HepG2 (cell line): ENCODE measurements around the gene SOCS1. TPM values are rescaled to one million over a fixed set of nuclear protein-coding genes. Genes with fewer than 3 reads are reported as not detected.

Experiments used
- ATAC-seq: fragments of 200-7000 bp; cut with Tn5 transposase; 3 replicates; pipeline ENCODE4 v1.9.1; 2020; ENCODE audit warnings: mild to moderate bottlenecking, moderate library complexity
- BruUV-seq: library from RNA; stranded (reverse); fragments of 400-500 nt; replicated peaks from 2 replicates; lab custom pipeline; 2021; lab: Mats Ljungman, UMichigan
- CTCF ChIA-PET: fragments of 300-600 bp; formaldehyde crosslinking; extraction: SDS; loops from one replicate; lab custom pipeline; 2021; ENCODE audit warnings: low total read pairs, inconsistent platforms, low intra/inter-chr PET ratio; lab: Yijun Ruan, JAX
- POLR2A ChIA-PET: fragments of 350-600 bp; sonication (Branson Sonifier 250); formaldehyde crosslinking; loops from one replicate; lab custom pipeline; 2020; ENCODE audit warnings: antibody characterized with exemption, inconsistent platforms; lab: Yijun Ruan, JAX
- DNase-seq: peaks from one replicate; pipeline ENCODE4 v3.0.0-alpha.2; 2015; ENCODE audit warnings: low spot score
- FAIRE-seq: peaks from 3 replicates; lab custom pipeline; 2011; peaks lifted over from hg19 to GRCh38; lab: Jason Lieb, UNC
- H2AFZ ChIP-seq: one replicate; pipeline ENCODE4 v1.6.1; 2011; ENCODE audit warnings: low read length, inconsistent platforms
- H3K27ac ChIP-seq: fragments of 300-600 bp; 3 replicates; pipeline ENCODE4 v1.8.0; 2011; ENCODE audit warnings: mixed run types, mild to moderate bottlenecking, mixed read lengths, low read length, inconsistent platforms; ENCODE audit not compliant: insufficient read depth; ENCODE audit errors: extremely low read length
- H3K27me3 ChIP-seq, 2 experiments: fragments of 200-600 bp in 1 of 2; 2 replicates in 1 of 2; 3 replicates in 1 of 2; pipeline versions ENCODE4 v1.6.0 to v1.8.0; 2011; ENCODE audit warnings: low read length in 2 of 2, mild to moderate bottlenecking in 2 of 2, moderate library complexity in 2 of 2, inconsistent platforms in 1 of 2; ENCODE audit not compliant: insufficient read depth in 2 of 2, control insufficient read depth in 1 of 2
- H3K36me3 ChIP-seq, 2 experiments: fragments of 200-600 bp in 1 of 2; replicated peaks in 1 of 2; 2 replicates in 1 of 2; 3 replicates in 1 of 2; pipeline versions ENCODE4 v1.5.1 to v1.8.0; 2011; ENCODE audit warnings: low read length in 2 of 2, inconsistent platforms in 1 of 2; ENCODE audit not compliant: insufficient read depth in 2 of 2, control insufficient read depth in 1 of 2
- H3K4me1 ChIP-seq: 2 replicates; pipeline ENCODE4 v1.5.1; 2012; ENCODE audit warnings: low read length, inconsistent platforms; ENCODE audit not compliant: insufficient read depth
- H3K4me2 ChIP-seq: 2 replicates; pipeline ENCODE4 v1.6.0; 2011; ENCODE audit warnings: low read depth, low read length, inconsistent platforms
- H3K4me3 ChIP-seq, 3 experiments: fragments of 200-600 bp in 1 of 3; sonication (generic), shearing (Covaris generic) in 1 of 3; replicated peaks in 1 of 3; 2 replicates each; pipeline ENCODE4 v1.5.1; 2011 to 2016; ENCODE audit warnings: low read length in 3 of 3, inconsistent platforms in 2 of 3, low read depth in 2 of 3, mild to moderate bottlenecking in 2 of 3, control low read depth in 1 of 3, mixed read lengths in 1 of 3; ENCODE audit not compliant: insufficient read depth in 1 of 3
- H3K79me2 ChIP-seq: one replicate; pipeline ENCODE4 v1.6.1; 2011; ENCODE audit warnings: low read length, inconsistent platforms; ENCODE audit not compliant: insufficient read depth
- H3K9ac ChIP-seq: 2 replicates; pipeline ENCODE4 v1.6.0; 2011; ENCODE audit warnings: mild to moderate bottlenecking, low read depth, low read length, inconsistent platforms; ENCODE audit not compliant: insufficient read depth
- H3K9me3 ChIP-seq: 2 replicates; pipeline ENCODE4 v1.5.1; 2012; ENCODE audit warnings: mild to moderate bottlenecking, low read length
- H4K20me1 ChIP-seq: 2 replicates; pipeline ENCODE4 v1.6.0; 2011; ENCODE audit warnings: inconsistent platforms, mild to moderate bottlenecking, low read length, moderate library complexity; ENCODE audit not compliant: insufficient read depth
- HOXA7 ChIP-seq: sonication (generic); formaldehyde crosslinking; IDR thresholded peaks from 2 replicates; pipeline ENCODE4 v1.8.1; 2022; ENCODE audit warnings: mild to moderate bottlenecking, missing genetic modification reagents, moderate library complexity
- MXI1 ChIP-seq: IDR thresholded peaks from 3 replicates; pipeline ENCODE4 v1.6.1; 2012; ENCODE audit warnings: low read depth, low read length, inconsistent platforms, borderline replicate concordance
- NFYC ChIP-seq: IDR thresholded peaks from 2 replicates; pipeline ENCODE4 v1.6.1; 2016; ENCODE audit warnings: missing genetic modification reagents, missing compliant biosample characterization
- ZFY ChIP-seq: sonication (generic); formaldehyde crosslinking; IDR thresholded peaks from 2 replicates; pipeline ENCODE4 v1.4.0; 2020; ENCODE audit warnings: missing genetic modification reagents
- ZKSCAN1 ChIP-seq: fragments of 150-350 bp; IDR thresholded peaks from 2 replicates; pipeline ENCODE4 v1.6.1; 2014; ENCODE audit warnings: low read length
- ZNF350 ChIP-seq: sonication (generic); formaldehyde crosslinking; IDR thresholded peaks from 2 replicates; pipeline ENCODE4 v1.4.0; 2020; ENCODE audit warnings: mild to moderate bottlenecking, low read depth, missing genetic modification reagents, borderline replicate concordance
- ZNF354B ChIP-seq: sonication (generic); formaldehyde crosslinking; IDR thresholded peaks from 2 replicates; pipeline ENCODE4 v1.8.0; 2022; ENCODE audit warnings: mild to moderate bottlenecking, missing genetic modification reagents
- ZNF572 ChIP-seq: sonication (generic); formaldehyde crosslinking; IDR thresholded peaks from 2 replicates; pipeline ENCODE4 v1.5.1; 2020; ENCODE audit warnings: mild to moderate bottlenecking, missing genetic modification reagents
- ZNF850 ChIP-seq: sonication (generic); formaldehyde crosslinking; conservative IDR thresholded peaks from 2 replicates; pipeline ENCODE4 v1.9.0; 2021; ENCODE audit warnings: mild to moderate bottlenecking, missing genetic modification reagents
- WGBS: methylation state at CpG from one replicate; pipeline ENCODE4 v1.1.6; 2017; ENCODE audit warnings: low lambda C conversion rate; 5-methylcytosine and 5-hydroxymethylcytosine counted together
- in situ Hi-C: cut with HindIII; loops from 2 replicates; pipeline ENCODE4 v1.10.0; 2017; ENCODE audit warnings: low pct_unique_long_range_greater_than_20kb; ENCODE audit not compliant: extremely low pct_ligation_motif_present
- intact Hi-C: fragments of 100-400 bp; cut with micrococcal nuclease; formaldehyde crosslinking; loops from one replicate; pipeline ENCODE4 v1.10.0; 2022; ENCODE audit not compliant: unreplicated experiment
- polyA plus RNA-seq, 8 experiments: library from polyadenylated mRNA; depleted of rRNA in 3 of 8; stranded (reverse) in 7 of 8; unstranded in 1 of 8; fragments of >200 nt; fragmentation: Illumina TruSeq in 4 of 8; extraction: Trizol in 4 of 8; gene quantifications; 2 replicates each; pipeline versions ENCODE4 v1.2.1 to v1.2.3, GENCODE V29; 2011 to 2016; ENCODE audit warnings: low read depth in 4 of 8, missing spikeins in 1 of 8, mixed read lengths in 1 of 8; ENCODE audit not compliant: insufficient read depth in 1 of 8
- total RNA-seq, 5 experiments: library from RNA; depleted of rRNA; stranded (reverse); fragments of >200 nt; fragmentation: Illumina TruSeq; extraction: Trizol; gene quantifications; 2 replicates each; pipeline ENCODE4 v1.2.3, GENCODE V29; 2016; ENCODE audit warnings: low read depth in 1 of 5
- TF ChIP-seq, protein P1 (sequence below), 2 experiments: sonication (generic) in 1 of 2; formaldehyde crosslinking in 1 of 2; IDR thresholded peaks; 2 replicates each; pipeline versions ENCODE4 v1.4.0 to v1.6.1; 2018 to 2020; ENCODE audit warnings: missing genetic modification reagents in 2 of 2, borderline replicate concordance in 1 of 2, low read depth in 1 of 2, mild to moderate bottlenecking in 1 of 2, missing biosample characterization in 1 of 2
- TF ChIP-seq, protein P2 (sequence below): sonication (generic); formaldehyde crosslinking; IDR thresholded peaks from one replicate; pipeline ENCODE4 v1.5.1; 2020; ENCODE audit warnings: mild to moderate bottlenecking, missing genetic modification reagents; ENCODE audit errors: not compliant biosample characterization

The SOCS1 gene
- total and polyA plus RNA-seq, 2 of the 13 experiments (the other 11 are each of a cell fraction or from before 2014, with no cell fraction given) = 5.3 to 6.3 TPM

DNA sequence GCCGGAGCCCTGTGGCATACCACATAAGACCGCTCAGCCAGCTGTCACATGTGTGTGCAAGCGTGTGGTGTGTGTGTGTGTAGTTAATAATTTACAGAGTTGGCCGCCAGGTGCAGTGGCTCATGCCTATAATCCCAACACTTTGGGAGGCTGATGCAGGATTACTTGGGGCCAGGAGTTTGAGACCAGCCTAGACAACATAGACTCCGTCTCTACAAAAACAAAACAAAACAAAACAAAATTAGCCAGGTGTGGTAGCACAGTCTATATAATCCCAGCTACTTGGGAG is 20.4 kb downstream of the SOCS1 start (continued):
- TF ChIP-seq ZNF354B (CRISPR knock-in tag) = no peak
- peak; percentile 58; the same call in 1 of the 3 replicates for TF ChIP-seq MXI1
- TF ChIP-seq ZNF350 (CRISPR knock-in tag) = no peak

DNA sequence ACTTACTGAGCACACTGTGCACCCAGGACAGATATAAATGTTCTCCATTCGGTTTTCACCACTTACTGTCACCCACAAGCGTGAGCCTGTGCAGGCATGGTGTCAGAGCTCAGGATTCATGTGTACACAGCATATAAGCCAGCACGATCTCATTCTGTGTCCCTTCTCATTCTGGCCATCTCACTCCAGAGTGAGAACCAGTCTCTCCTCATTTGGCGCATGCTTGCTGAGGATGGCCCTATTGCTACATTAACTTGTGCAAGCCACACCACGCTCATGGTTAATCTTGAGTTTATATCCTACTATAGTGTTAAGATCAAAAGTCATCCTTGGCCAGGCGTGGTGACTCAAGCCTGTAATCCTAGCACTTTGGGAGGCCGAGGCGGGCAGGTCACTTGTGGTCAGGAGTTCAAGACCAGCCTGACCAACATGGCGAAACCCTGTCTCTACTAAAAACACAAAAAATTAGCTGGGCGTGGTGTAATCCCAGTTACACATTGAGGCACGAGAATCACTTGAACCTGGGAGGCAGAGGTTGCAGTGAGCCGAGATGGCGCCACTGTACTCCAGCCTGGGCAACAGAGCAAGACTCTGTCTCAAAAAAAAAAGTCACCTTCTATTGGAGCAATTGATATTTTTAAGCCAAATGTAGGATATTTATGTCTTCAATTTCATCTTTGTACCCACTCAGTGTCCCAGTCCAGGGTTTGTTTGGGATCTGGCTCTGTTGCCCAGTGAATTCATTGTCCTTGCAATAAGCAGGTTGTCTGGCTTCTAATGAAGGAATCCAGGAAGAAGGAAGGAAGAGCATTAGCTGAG is 20.9 kb downstream of the SOCS1 start:
- POLR2A ChIA-PET = interaction anchor here (0.6 to 2.7 kb wide), 6 partner anchors 14 to 62 kb away, joined by 3 to 20 read pairs (median 4); partner anchors contain the start of gene SOCS1
- ATAC-seq = peak; percentile 43
- H3K79me2 ChIP-seq = no peaks in the 10 kb centered on the region
- no peak overlapping the region for H2AFZ ChIP-seq
- no peak for DNase-seq
- in situ Hi-C loops = no loop called here
- peaks cover 1 to 21% of the 10 kb centered on the region in 2 experiments; a peak in 3 of 5 replicates for H3K27me3 ChIP-seq
- H3K36me3 ChIP-seq = no peaks in the 10 kb centered on the region
- H3K4me1 ChIP-seq = peaks cover 33% of the 10 kb centered on the region
- no peak overlapping the region for H3K27ac ChIP-seq
- H3K4me2 ChIP-seq = peak overlapping the region; percentile 1; the same call in 1 of the 2 replicates
- no peaks in the 10 kb centered on the region for H3K9me3 ChIP-seq
- H4K20me1 ChIP-seq = no peaks in the 10 kb centered on the region
- BruUV-seq = no TSS peak
- intact Hi-C loops = no loop called here
- FAIRE-seq = no peak
- no peak overlapping the region for H3K4me3 ChIP-seq
- no peak overlapping the region for H3K9ac ChIP-seq
- 13% methylated on average over 13 of the region's 13 CpGs for WGBS
- CTCF ChIA-PET = no interaction called here
- no peak for TF ChIP-seq ZFY (CRISPR knock-in tag)
- TF ChIP-seq, protein P1, sequence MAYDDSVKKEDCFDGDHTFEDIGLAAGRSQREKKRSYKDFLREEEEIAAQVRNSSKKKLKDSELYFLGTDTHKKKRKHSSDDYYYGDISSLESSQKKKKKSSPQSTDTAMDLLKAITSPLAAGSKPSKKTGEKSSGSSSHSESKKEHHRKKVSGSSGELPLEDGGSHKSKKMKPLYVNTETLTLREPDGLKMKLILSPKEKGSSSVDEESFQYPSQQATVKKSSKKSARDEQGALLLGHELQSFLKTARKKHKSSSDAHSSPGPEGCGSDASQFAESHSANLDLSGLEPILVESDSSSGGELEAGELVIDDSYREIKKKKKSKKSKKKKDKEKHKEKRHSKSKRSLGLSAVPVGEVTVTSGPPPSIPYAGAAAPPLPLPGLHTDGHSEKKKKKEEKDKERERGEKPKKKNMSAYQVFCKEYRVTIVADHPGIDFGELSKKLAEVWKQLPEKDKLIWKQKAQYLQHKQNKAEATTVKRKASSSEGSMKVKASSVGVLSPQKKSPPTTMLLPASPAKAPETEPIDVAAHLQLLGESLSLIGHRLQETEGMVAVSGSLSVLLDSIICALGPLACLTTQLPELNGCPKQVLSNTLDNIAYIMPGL (CRISPR knock-in tag; IDR thresholded peaks at IDR 0.05; ENCODE audit: borderline replicate concordance in 1 of 2, low read depth in 1 of 2) = 0 out of 4 replicates have a peak, but pooled peaks of 1 of the 2 experiments have one; percentile 1
- TF ChIP-seq, protein P2, sequence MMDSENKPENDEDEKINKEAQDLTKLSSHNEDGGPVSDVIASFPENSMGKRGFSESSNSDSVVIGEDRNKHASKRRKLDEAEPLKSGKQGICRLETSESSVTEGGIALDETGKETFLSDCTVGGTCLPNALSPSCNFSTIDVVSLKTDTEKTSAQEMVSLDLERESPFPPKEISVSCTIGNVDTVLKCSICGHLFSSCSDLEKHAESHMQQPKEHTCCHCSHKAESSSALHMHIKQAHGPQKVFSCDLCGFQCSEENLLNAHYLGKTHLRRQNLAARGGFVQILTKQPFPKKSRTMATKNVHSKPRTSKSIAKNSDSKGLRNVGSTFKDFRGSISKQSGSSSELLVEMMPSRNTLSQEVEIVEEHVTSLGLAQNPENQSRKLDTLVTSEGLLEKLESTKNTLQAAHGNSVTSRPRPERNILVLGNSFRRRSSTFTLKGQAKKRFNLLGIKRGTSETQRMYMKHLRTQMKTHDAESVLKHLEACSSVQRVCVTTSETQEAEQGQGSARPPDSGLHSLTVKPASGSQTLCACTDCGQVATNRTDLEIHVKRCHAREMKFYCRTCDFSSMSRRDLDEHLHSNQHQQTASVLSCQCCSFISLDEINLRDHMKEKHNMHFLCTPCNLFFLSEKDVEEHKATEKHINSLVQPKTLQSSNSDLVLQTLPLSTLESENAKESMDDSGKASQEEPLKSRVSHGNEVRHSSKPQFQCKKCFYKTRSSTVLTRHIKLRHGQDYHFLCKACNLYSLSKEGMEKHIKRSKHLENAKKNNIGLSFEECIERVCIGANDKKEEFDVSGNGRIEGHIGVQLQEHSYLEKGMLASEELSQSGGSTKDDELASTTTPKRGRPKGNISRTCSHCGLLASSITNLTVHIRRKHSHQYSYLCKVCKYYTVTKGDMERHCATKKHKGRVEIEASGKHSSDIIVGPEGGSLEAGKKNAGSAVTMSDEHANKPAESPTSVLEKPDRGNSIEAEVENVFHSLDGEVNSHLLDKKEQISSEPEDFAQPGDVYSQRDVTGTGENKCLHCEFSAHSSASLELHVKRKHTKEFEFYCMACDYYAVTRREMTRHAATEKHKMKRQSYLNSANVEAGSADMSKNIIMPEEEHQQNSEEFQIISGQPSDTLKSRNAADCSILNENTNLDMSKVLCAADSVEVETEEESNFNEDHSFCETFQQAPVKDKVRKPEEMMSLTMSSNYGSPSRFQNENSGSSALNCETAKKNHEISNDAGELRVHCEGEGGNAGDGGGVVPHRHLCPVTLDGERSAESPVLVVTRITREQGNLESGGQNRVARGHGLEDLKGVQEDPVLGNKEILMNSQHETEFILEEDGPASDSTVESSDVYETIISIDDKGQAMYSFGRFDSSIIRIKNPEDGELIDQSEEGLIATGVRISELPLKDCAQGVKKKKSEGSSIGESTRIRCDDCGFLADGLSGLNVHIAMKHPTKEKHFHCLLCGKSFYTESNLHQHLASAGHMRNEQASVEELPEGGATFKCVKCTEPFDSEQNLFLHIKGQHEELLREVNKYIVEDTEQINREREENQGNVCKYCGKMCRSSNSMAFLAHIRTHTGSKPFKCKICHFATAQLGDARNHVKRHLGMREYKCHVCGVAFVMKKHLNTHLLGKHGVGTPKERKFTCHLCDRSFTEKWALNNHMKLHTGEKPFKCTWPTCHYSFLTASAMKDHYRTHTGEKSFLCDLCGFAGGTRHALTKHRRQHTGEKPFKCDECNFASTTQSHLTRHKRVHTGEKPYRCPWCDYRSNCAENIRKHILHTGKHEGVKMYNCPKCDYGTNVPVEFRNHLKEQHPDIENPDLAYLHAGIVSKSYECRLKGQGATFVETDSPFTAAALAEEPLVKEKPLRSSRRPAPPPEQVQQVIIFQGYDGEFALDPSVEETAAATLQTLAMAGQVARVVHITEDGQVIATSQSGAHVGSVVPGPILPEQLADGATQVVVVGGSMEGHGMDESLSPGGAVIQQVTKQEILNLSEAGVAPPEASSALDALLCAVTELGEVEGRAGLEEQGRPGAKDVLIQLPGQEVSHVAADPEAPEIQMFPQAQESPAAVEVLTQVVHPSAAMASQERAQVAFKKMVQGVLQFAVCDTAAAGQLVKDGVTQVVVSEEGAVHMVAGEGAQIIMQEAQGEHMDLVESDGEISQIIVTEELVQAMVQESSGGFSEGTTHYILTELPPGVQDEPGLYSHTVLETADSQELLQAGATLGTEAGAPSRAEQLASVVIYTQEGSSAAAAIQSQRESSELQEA = no peak
- no peak for TF ChIP-seq ZNF572 (CRISPR knock-in tag)
- no peak for TF ChIP-seq ZNF850 (CRISPR knock-in tag)
- TF ChIP-seq HOXA7 (CRISPR knock-in tag) = no peak
- TF ChIP-seq NFYC (CRISPR knock-in tag) = no peak
- no peak for TF ChIP-seq ZKSCAN1
